ENCODE measurements around the gene TRIM24.

DNA sequence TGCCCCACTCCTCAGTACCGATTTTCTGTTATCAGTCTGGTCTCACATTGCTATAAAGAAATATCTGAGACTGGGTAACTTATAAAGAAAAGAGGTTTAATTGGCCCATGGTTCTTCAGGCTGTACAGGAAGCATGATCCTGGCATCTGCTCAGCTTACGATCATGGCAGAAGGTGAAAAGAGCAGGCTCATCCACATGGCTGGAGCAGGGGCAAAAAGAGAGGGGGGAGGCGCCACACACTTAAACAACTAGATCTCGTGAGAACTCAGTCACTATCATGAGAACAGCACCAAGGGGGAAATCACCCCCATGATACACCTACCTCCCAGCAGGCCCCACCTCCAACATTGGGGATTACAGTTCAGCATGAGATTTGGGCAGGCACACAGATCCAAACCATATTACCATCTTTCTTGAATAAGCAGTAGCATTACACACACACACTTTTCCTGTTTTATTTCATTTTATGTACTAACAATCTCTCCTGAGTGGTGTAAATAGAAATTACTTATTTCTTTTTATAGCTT, 53.3 kb downstream of the TRIM24 start:
- TF ChIP-seq SPI1 (IDR thresholded peaks at IDR 0.05; ENCODE audit: low read depth, low read length) (no peak), POLR2AphosphoS5 (IDR thresholded peaks at IDR 0.05; ENCODE audit: low read depth, low read length) (no peak), TAF1 (IDR thresholded peaks at IDR 0.05; ENCODE audit: low read depth, low read length) (no peak)
